Measurements from ENCODE around the gene HK2. TPM values are rescaled to one million over a fixed set of nuclear protein-coding genes. Genes with fewer than 3 reads are reported as not detected.

HK2 gene
- polyA plus RNA-seq, 2 of the 4 experiments (the other 2 are of a cell fraction) = 0.37 to 1.2 TPM

- ATAC-seq = no peak
- no peak overlapping the region for H3K4me3 ChIP-seq
- no peak for DNase-seq (ENCODE audit: low read depth in 1 of 2, low spot score in 1 of 2)
- no peak for TF ChIP-seq TFCP2L1 (CRISPR knock-in tag; IDR thresholded peaks at IDR 0.05)
- TF ChIP-seq HEYL (CRISPR knock-in tag; IDR thresholded peaks at IDR 0.05) = no peak
- no peak for TF ChIP-seq RFX5 (IDR thresholded peaks at IDR 0.05)
- TF ChIP-seq ELK1 (IDR thresholded peaks at IDR 0.05; ENCODE audit: low read depth, low read length) = no peak
- TF ChIP-seq NR3C1 (IDR thresholded peaks at IDR 0.05) = no peak
- no peak for TF ChIP-seq HOXB5 (CRISPR knock-in tag; IDR thresholded peaks at IDR 0.05)
- no peak for TF ChIP-seq CEBPB (IDR thresholded peaks at IDR 0.05)
- TF ChIP-seq RARB (CRISPR knock-in tag; IDR thresholded peaks at IDR 0.05) = no peak
- TF ChIP-seq ZNF302 (CRISPR knock-in tag; IDR thresholded peaks at IDR 0.05) = no peak
- no peaks in the 10 kb centered on the region for H3K9me3 ChIP-seq
- no peaks in the 10 kb centered on the region for H3K4me1 ChIP-seq
- no peak for FAIRE-seq
- POLR2A ChIA-PET = no interaction called here
- 61% methylated on average over 5 of the region's 5 CpGs for WGBS (ENCODE audit: missing lambda C conversion rate)
- CTCF ChIA-PET = interaction anchor here (1.0 to 1.2 kb wide), 2 partner anchors 17 to 272 kb away, joined by 3 to 4 read pairs; partner anchors contain the start of gene TACR1
- H3K4me2 ChIP-seq = no peak overlapping the region
- no peak overlapping the region for H3K27ac ChIP-seq
Observed at GRCh38 chr2:74927621-74928020, 93.7 kb downstream of the HK2 start.

- H3K9me3 ChIP-seq = no peaks in the 10 kb centered on the region
- ChIA-PET POLR2A (no interaction called here), CTCF (interaction anchor here (3.5 kb wide), 1 partner anchor 12 kb away, joined by 25 read pairs; no protein-coding TSS in a partner anchor)
- no peak overlapping the region for H3K27ac ChIP-seq
- FAIRE-seq (peak; percentile 63), ATAC-seq (no peak), DNase-seq (ENCODE audit: low read depth in 1 of 2, low spot score in 1 of 2) (no peak)
- WGBS (ENCODE audit: missing lambda C conversion rate) = 39% methylated on average over 8 of the region's 8 CpGs
- TF ChIP-seq ZFP36 (IDR thresholded peaks at IDR 0.05; ENCODE audit: borderline replicate concordance, partially characterized antibody) (no peak), HES2 (IDR thresholded peaks at IDR 0.05) (no peak), E2F6 (IDR thresholded peaks at IDR 0.05; ENCODE audit: borderline replicate concordance, low read depth) (no peak), HMGXB4 (CRISPR knock-in tag; IDR thresholded peaks at IDR 0.05; ENCODE audit: borderline replicate concordance) (no peak), JUNB (IDR thresholded peaks at IDR 0.05) (no peak), RFX5 (IDR thresholded peaks at IDR 0.05) (no peak), MAX (IDR thresholded peaks at IDR 0.05) (no peak), HOXA7 (CRISPR knock-in tag; IDR thresholded peaks at IDR 0.05) (no peak), ZC3H11A (IDR thresholded peaks at IDR 0.05) (no peak), EHF (CRISPR knock-in tag; IDR thresholded peaks at IDR 0.05) (no peak), NFE2L2 (conservative IDR thresholded peaks at IDR 0.05; ENCODE audit: low read length) (no peak), SREBF2 (IDR thresholded peaks at IDR 0.05) (no peak), HOXB5 (CRISPR knock-in tag; IDR thresholded peaks at IDR 0.05) (no peak), ZSCAN20 (CRISPR knock-in tag; IDR thresholded peaks at IDR 0.05) (no peak), CHD2 (IDR thresholded peaks at IDR 0.05; ENCODE audit: low read length, partially characterized antibody) (no peak), POLR2A (IDR thresholded peaks at IDR 0.05; ENCODE audit: low read length) (no peak), PHF8 (IDR thresholded peaks at IDR 0.05; ENCODE audit: borderline replicate concordance, low read depth) (no peak), MAFK (IDR thresholded peaks at IDR 0.05; ENCODE audit: partially characterized antibody) (no peak), GATA3 (IDR thresholded peaks at IDR 0.05; ENCODE audit: borderline replicate concordance) (no peak)
- H3K4me1 ChIP-seq = peaks cover 8% of the 10 kb centered on the region
- no peak overlapping the region for H3K4me2 ChIP-seq
- H3K4me3 ChIP-seq = no peak overlapping the region
Observed at GRCh38 chr2:74930811-74931486, 97.0 kb downstream of the HK2 start.

All from A549 (cell line).